ENCODE data around the gene SPATC1L.
A peak's percentile ranks its signal among the peaks of the same experiment; 100 is the strongest.

SPATC1L gene

DNA sequence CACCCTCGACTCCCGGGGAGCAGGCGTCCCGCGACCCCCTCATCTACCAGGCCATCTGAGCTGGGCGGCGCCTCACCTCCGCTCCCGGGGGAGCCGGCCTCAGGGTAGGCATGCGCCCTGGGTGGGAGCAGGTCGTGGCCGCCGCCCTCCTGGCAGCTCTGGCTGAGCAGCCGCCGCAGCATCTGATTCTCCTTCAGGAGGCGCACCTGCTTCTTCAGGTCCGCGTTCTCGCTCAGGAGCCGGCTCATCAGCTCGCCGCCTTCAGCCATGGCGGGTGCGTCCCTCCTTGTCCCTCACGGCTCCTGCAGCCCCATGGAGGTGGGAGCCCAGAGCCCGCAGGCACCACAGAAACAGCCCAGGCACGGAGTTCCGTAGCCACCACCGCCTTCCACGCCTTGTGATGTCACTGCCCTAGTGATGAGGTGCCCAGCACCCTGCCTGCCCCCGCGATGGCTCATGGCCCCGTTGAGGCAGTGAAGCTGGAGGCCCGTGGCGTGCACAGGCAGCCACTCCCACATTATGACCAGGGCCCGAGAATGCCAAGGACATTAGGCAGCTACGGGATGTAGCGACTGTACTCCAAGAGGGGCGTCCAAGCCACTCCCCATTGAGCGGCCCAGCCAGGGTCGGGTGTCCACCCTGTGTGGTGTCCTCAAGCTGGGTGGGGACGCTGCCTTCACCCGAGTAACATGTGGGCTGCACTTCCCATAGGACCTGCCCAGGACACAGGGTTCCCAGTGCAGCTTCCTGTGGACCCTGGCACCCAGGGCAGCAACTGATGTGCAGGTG is 1.5 kb downstream of the SPATC1L start:
- no peak for TF ChIP-seq CTCF (IDR thresholded peaks at IDR 0.05)
- DNase-seq (ENCODE audit: low spot score): peak; percentile 75
- H3K4me3 ChIP-seq: no peak overlapping the region
- H3K27ac ChIP-seq: no peak overlapping the region

DNA sequence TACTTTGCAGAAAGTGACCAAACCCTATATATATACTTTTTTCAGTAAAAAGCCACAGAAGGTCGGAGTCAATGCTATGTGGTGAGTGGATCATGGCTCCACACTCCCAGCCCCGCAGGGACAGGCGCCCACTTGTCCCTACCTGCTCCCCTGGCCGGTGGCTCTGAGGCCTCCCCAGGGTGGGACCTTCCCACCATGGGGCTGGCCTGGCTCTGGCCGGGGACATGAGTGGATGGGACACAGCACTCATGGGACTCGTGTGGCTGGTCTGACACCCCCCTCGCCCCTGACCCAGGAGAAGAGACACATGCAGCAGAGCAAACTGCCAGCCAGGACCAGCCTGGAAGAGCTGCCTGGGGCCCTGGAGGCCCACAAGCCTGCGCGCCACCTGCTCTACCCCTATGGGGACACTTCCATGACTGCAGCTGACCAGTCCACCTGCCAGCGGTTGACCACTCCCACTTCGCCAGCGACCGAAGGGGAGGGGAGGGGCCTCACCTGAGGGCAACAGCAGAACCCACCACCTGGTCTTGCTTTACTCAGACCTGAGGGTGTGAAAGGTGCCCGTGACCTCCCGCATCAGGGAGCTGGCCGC is 2.2 kb downstream of the SPATC1L start:
- H3K27ac ChIP-seq: no peak overlapping the region
- TF ChIP-seq CTCF (IDR thresholded peaks at IDR 0.05): no peak
- H3K4me3 ChIP-seq: no peak overlapping the region
- DNase-seq (ENCODE audit: low spot score): peak; percentile 69

DNA sequence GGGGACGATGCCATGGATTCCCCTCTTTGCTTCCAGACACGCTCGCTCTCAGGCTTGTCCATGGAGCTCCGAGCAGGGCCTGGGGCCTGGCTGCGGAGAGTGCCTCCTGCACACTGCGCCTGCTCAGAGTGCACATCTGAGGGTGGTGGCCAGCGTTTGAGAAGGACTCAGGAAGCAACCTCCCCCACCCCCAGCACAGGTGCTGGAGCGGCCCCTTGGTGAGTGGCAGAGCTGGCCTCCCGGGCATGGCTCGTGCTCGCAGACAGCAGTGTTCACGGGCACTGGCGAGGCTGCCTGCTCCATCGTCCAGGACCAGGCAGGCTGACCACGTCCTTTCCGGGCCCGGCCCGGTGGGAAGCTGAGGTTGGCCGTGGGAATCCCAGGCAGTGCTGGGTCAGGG is 2.8 kb downstream of the SPATC1L start:
- TF ChIP-seq CTCF (IDR thresholded peaks at IDR 0.05): no peak
- DNase-seq (ENCODE audit: low spot score): peak; percentile 69
- H3K27ac ChIP-seq: no peak overlapping the region
- H3K4me3 ChIP-seq: no peak overlapping the region

DNA sequence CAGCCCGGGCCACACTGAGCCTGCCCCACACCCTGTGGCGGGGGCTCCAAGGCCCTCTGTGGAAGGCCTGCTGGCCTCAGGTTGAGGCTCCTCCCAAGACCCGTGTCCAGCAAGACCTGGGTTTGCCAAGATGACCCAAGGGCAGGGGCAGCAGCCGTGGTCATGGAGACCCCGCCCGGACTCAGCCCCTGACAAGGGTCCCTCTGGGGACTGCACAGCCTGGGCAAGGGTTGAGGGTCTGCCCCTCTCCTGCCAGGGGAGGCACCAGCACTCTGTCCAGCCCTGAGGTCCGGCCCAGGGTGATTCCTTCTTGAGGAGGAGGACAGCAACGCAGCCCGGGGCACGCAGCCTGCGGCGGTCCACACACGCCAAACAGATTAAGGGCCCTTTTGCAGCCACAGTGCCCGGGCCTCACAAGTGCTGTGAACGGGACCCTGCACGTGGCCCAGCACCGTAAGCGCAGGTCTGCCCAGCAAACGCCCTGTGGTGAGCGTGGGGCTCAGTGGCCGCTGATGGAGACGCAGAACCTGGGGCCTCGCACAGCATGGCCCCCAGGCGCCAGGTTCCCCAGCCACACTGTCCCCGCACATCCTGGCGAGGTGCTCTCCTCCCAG is 3.4 kb downstream of the SPATC1L start:
- no peak overlapping the region for H3K4me3 ChIP-seq
- DNase-seq (ENCODE audit: low spot score): peak; percentile 64
- no peak overlapping the region for H3K27ac ChIP-seq
- TF ChIP-seq CTCF (IDR thresholded peaks at IDR 0.05): no peak

DNA sequence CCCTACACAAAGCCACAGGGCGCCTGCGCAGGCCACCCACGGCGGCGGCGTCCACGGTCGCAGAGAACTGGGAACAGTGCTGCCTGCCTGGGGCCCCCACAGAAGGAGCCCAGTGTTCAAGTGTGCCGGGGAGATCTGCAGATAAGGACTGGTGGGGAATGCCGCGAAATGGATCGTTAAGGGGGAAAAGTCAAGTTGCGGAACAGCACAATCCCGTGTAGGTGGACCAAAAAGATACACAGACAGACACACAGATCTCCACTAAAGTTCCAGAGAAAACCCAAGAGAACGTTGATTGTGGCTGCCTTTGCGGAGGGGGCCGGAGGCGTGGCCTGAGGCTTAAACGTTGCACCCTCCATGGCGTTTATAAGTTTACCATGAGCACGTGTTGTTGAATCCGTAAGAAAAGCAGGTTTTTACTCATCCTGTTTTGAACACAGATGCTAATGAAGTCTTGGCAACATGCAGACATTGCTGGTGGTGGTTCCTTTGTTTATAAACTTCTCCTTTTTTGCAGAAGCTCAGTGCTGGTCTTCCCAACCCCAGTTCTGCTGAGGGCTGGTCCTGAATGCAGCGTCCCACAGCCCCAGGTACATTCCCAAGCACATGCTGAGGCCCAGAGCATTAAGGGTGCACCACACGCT is 4.1 kb downstream of the SPATC1L start:
- H3K27ac ChIP-seq: no peak overlapping the region
- peak; percentile 61 for DNase-seq (ENCODE audit: low spot score)
- no peak for TF ChIP-seq CTCF (IDR thresholded peaks at IDR 0.05)
- no peak overlapping the region for H3K4me3 ChIP-seq

DNA sequence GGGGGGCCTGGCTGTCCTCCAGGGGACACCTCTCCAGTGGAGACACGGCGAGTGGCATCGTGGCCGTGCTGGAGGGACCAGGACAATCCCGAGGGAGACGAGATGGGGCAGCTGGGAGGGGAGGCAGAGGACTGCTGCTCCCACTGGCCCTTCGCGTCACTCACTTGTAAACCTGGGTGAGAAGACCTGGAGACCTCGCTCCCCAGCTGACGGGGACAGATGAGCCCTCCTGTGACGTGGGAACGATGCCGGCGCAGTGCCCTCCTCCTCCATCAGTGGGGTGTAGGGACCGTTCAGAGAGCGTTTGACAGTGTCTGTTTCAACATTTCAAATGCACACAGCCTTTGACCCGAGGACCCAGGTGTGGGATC is 4.6 kb downstream of the SPATC1L start:
- Histone ChIP-seq H3K4me3 (no peak overlapping the region), H3K27ac (no peak overlapping the region)
- peak; percentile 70 for DNase-seq (ENCODE audit: low spot score)
- no peak for TF ChIP-seq CTCF (IDR thresholded peaks at IDR 0.05)
